Measurements from ENCODE around the gene GTPBP10. TPM values are rescaled to one million over a fixed set of nuclear protein-coding genes. Genes with fewer than 3 reads are reported as not detected.
"Not testable (repeated sequence)": the region's sequence is repeated elsewhere in the genome, so short reads cannot be mapped to it uniquely, and the experiment has no call there.

GTPBP10 gene
- polyA plus RNA-seq, 3 donors from 2014 or later: 18.7 to 31.3 (median 30.1) TPM

- not testable (repeated sequence) for H3K4me3 Mint-ChIP-seq, H3K36me3 Mint-ChIP-seq, H3K9me3 Mint-ChIP-seq, DNase-seq, H3K27ac Mint-ChIP-seq, H3K4me1 Mint-ChIP-seq
- H3K27me3 Mint-ChIP-seq (ENCODE audit: low read depth in 3 of 3): peaks cover 6 to 12% (median 7%) of the 10 kb centered on the region in 3 donors
Measured at GRCh38 chr7:90334926-90335325, 11.6 kb upstream of the GTPBP10 start.

- Mint-ChIP-seq H3K27ac (no peak overlapping the region), H3K4me1 (no peaks in the 10 kb centered on the region), H3K4me3 (no peak overlapping the region), H3K9me3 (no peaks in the 10 kb centered on the region), H3K36me3 (no peaks in the 10 kb centered on the region), H3K27me3 (ENCODE audit: low read depth in 3 of 3) (peaks cover 2 to 6% (median 5%) of the 10 kb centered on the region in 3 donors)
- no peak for DNase-seq
Measured at GRCh38 chr7:90337106-90337505, 9.4 kb upstream of the GTPBP10 start.

- no peak for DNase-seq
- peaks cover 41 to 48% of the 10 kb centered on the region in 2 donors for H3K4me1 Mint-ChIP-seq
Measured at GRCh38 chr7:90345016-90345415, 1.5 kb upstream of the GTPBP10 start.

GRCh38 chr7:90345595-90346335 lies 751 bp upstream of the GTPBP10 start:
- Mint-ChIP-seq H3K4me3 (peak overlapping the region; percentile 95 to 99 (median 98)), H3K9me3 (no peaks in the 10 kb centered on the region), H3K36me3 (peaks cover 5 to 9% (median 5%) of the 10 kb centered on the region in 3 donors), H3K4me1 (peaks cover 44 to 56% of the 10 kb centered on the region in 2 donors), H3K27ac (peak overlapping the region; percentile 97 to 99 (median 98)), H3K27me3 (ENCODE audit: low read depth in 3 of 3) (peaks cover 9 to 17% (median 13%) of the 10 kb centered on the region in 3 donors)
- peak in 1 of 3 donors; percentile 10 for DNase-seq

More at GRCh38 chr7:90345016-90345415, 1.5 kb upstream of the GTPBP10 start:
- H3K27me3 Mint-ChIP-seq (ENCODE audit: low read depth in 3 of 3): peaks cover 9 to 17% (median 13%) of the 10 kb centered on the region in 3 donors
- H3K4me3 Mint-ChIP-seq: peak overlapping the region; percentile 95 to 99 (median 98)
- no peaks in the 10 kb centered on the region for H3K9me3 Mint-ChIP-seq
- H3K27ac Mint-ChIP-seq: peak overlapping the region; percentile 97 to 99 (median 98)
- peaks cover under 1 to 2% (median 2%) of the 10 kb centered on the region in 3 donors for H3K36me3 Mint-ChIP-seq

GRCh38 chr7:90347759-90348158 lies 1.2 kb downstream of the GTPBP10 start:
- Mint-ChIP-seq H3K36me3 (peaks cover 5 to 15% (median 9%) of the 10 kb centered on the region in 3 donors), H3K4me3 (peak overlapping the region; percentile 95 to 99 (median 98)), H3K9me3 (no peaks in the 10 kb centered on the region), H3K27ac (peak overlapping the region; percentile 97 to 99 (median 98)), H3K27me3 (ENCODE audit: low read depth in 3 of 3) (peaks cover 9 to 17% (median 13%) of the 10 kb centered on the region in 3 donors), H3K4me1 (peaks cover 47 to 71% of the 10 kb centered on the region in 2 donors)
- no peak for DNase-seq

- H3K4me1 Mint-ChIP-seq: peaks cover 47 to 78% of the 10 kb centered on the region in 2 donors
- H3K36me3 Mint-ChIP-seq: peaks cover 8 to 15% (median 9%) of the 10 kb centered on the region in 3 donors
- H3K27ac Mint-ChIP-seq: peak overlapping the region in 5 of 6 donors; percentile 50 to 98 (median 68)
- H3K4me3 Mint-ChIP-seq: peak overlapping the region in 2 of 5 donors; percentile 13 to 18
- DNase-seq: no peak
- peaks cover 9 to 17% (median 13%) of the 10 kb centered on the region in 3 donors for H3K27me3 Mint-ChIP-seq (ENCODE audit: low read depth in 3 of 3)
- no peaks in the 10 kb centered on the region for H3K9me3 Mint-ChIP-seq
Measured at GRCh38 chr7:90349305-90349704, 2.8 kb downstream of the GTPBP10 start.

- peaks cover 8 to 15% (median 12%) of the 10 kb centered on the region in 3 donors for H3K36me3 Mint-ChIP-seq
- DNase-seq, H3K9me3 Mint-ChIP-seq, H3K4me3 Mint-ChIP-seq: not testable (repeated sequence)
- peaks cover 46 to 76% of the 10 kb centered on the region in 2 donors for H3K4me1 Mint-ChIP-seq
- H3K27me3 Mint-ChIP-seq (ENCODE audit: low read depth in 3 of 3): peaks cover 9 to 17% (median 13%) of the 10 kb centered on the region in 3 donors
- peak overlapping the region in 3 of 6 donors; percentile 50 to 73 (median 72) for H3K27ac Mint-ChIP-seq
Measured at GRCh38 chr7:90350032-90350431, 3.5 kb downstream of the GTPBP10 start.

GRCh38 chr7:90351987-90352386 lies 5.5 kb downstream of the GTPBP10 start:
- peaks cover 26 to 60% of the 10 kb centered on the region in 2 donors for H3K4me1 Mint-ChIP-seq
- H3K27me3 Mint-ChIP-seq (ENCODE audit: low read depth in 3 of 3): peaks cover 0 to 3% (median 2%) of the 10 kb centered on the region in 3 donors
- no peaks in the 10 kb centered on the region for H3K9me3 Mint-ChIP-seq
- DNase-seq: no peak
- H3K4me3 Mint-ChIP-seq: no peak overlapping the region
- peaks cover 21 to 25% (median 22%) of the 10 kb centered on the region in 3 donors for H3K36me3 Mint-ChIP-seq
- peak overlapping the region in 2 of 6 donors; percentile 62 to 66 for H3K27ac Mint-ChIP-seq

GRCh38 chr7:90383422-90383821 lies 36.9 kb downstream of the GTPBP10 start:
- Mint-ChIP-seq H3K4me1 (no peaks in the 10 kb centered on the region), H3K9me3 (no peaks in the 10 kb centered on the region), H3K27me3 (ENCODE audit: low read depth in 3 of 3) (peaks cover 0 to 1% (median 0%) of the 10 kb centered on the region in 3 donors), H3K36me3 (peaks cover 42 to 63% (median 43%) of the 10 kb centered on the region in 3 donors), H3K27ac (no peak overlapping the region), H3K4me3 (no peak overlapping the region)
- DNase-seq: no peak

GRCh38 chr7:90383861-90384260 lies 37.3 kb downstream of the GTPBP10 start:
- Mint-ChIP-seq H3K4me1 (no peaks in the 10 kb centered on the region), H3K36me3 (peaks cover 40 to 60% (median 41%) of the 10 kb centered on the region in 3 donors), H3K27ac (peak overlapping the region in 3 of 6 donors; percentile 10 to 36 (median 30)), H3K27me3 (ENCODE audit: low read depth in 3 of 3) (peaks cover 0 to 1% (median 0%) of the 10 kb centered on the region in 3 donors), H3K9me3 (no peaks in the 10 kb centered on the region), H3K4me3 (no peak overlapping the region)
- DNase-seq: no peak

GRCh38 chr7:90384433-90384832 lies 37.9 kb downstream of the GTPBP10 start:
- Mint-ChIP-seq H3K36me3 (peaks cover 34 to 58% (median 39%) of the 10 kb centered on the region in 3 donors), H3K9me3 (no peaks in the 10 kb centered on the region), H3K4me3 (no peak overlapping the region), H3K27me3 (ENCODE audit: low read depth in 3 of 3) (peaks cover 0 to 1% (median 0%) of the 10 kb centered on the region in 3 donors), H3K4me1 (no peaks in the 10 kb centered on the region), H3K27ac (peak overlapping the region in 3 of 6 donors; percentile 14 to 36 (median 30))
- no peak for DNase-seq

GRCh38 chr7:90387470-90388240 lies 41.1 kb downstream of the GTPBP10 start:
- H3K27me3 Mint-ChIP-seq (ENCODE audit: low read depth in 3 of 3): no peaks in the 10 kb centered on the region
- H3K4me1 Mint-ChIP-seq: no peaks in the 10 kb centered on the region
- H3K27ac Mint-ChIP-seq: peak overlapping the region in 1 of 6 donors; percentile 4
- DNase-seq: no peak
- peaks cover 0 to 2% (median 0%) of the 10 kb centered on the region in 6 donors for H3K9me3 Mint-ChIP-seq
- no peak overlapping the region for H3K4me3 Mint-ChIP-seq
- H3K36me3 Mint-ChIP-seq: peaks cover 20 to 44% (median 21%) of the 10 kb centered on the region in 3 donors

GRCh38 chr7:90390926-90391325 lies 44.4 kb downstream of the GTPBP10 start:
- Mint-ChIP-seq H3K9me3 (peaks cover 0 to 5% (median 3%) of the 10 kb centered on the region in 6 donors), H3K27ac (no peak overlapping the region), H3K4me1 (no peaks in the 10 kb centered on the region), H3K4me3 (no peak overlapping the region), H3K27me3 (ENCODE audit: low read depth in 3 of 3) (no peaks in the 10 kb centered on the region), H3K36me3 (peaks cover 7 to 26% (median 14%) of the 10 kb centered on the region in 3 donors)
- no peak for DNase-seq
